Stimulated activated CD4-positive, alpha-beta T cell treated with anti-CD3 and anti-CD28 coated beads, Interleukin-15, amount 100 ng/mL, for 1 hour (primary cell): ENCODE results near the gene IER3.

ENCODE experiments used
- DNase-seq, 2 donors: peaks; one replicate each; pipeline ENCODE4 v3.0.0-alpha.2; 2020; ENCODE audit warnings: low read depth in 1 of 2, low spot score in 1 of 2

The IER3 gene, protein sequence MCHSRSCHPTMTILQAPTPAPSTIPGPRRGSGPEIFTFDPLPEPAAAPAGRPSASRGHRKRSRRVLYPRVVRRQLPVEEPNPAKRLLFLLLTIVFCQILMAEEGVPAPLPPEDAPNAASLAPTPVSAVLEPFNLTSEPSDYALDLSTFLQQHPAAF

DNA sequence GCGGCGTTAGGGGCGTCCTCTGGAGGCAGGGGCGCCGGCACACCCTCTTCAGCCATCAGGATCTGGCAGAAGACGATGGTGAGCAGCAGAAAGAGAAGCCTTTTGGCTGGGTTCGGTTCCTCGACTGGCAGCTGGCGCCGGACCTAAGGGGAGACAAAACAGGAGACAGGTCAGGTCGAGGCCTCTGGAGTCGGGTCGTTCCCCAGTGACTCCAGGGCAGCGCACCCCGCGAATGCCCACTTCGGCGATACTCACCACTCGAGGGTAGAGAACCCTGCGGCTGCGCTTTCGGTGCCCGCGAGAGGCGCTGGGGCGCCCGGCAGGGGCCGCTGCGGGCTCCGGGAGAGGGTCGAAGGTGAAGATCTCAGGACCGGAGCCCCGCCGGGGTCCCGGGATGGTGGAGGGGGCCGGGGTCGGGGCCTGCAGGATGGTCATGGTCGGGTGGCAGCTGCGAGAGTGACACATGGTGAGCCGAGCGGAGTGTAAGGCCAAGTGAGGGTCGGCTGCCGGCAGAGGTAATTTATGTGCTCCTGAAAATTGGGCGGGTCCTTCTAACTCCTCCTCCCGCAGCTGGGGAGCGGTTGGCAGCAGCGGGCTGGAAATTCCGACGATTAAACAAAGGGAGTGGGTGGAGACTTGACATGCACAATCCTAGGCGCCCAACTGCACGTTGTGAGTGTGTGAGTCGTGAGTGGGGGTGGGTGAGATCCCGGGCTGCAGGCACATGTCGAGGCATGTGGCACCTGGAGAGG is at the start of gene IER3:
TSS of gene IER3 (minus strand) at position 494 of the 752 bp plus-strand sequence. CDS start at position 465, 29 bp downstream.
- DNase-seq, result peak; percentile 63 to 87

DNA sequence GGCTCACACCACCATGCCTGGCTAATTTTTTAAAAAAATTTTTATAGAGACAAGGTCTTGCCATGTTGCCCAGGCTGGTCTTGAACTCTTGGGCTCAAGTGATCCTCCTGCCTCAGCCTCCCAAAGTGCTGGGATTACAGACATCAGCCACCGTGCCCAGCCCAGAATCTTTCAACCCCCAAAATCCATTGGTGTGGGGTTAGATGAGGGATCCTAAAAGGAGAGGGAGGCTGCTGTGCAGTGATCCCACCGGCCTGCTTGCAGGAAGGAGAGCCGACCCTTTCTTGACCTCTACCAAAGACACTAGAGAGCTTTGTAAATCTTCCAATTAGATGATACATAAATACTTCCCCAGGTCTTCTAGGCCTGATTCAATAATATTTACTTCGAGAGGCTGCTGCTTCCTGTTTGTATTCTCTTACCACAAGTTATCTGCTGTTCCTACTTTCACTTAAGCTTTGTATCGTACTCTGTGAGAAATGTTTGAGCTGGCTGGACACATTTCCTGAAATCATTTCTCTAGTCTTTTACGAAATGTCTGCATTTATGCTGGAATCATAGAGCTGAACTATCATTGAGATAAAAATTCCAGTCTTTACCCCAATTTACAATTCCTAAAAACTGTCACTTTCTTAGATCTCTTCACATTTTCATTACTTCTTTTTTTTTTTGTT is 49.3 kb upstream of the IER3 start:
- no peak for DNase-seq

DNA sequence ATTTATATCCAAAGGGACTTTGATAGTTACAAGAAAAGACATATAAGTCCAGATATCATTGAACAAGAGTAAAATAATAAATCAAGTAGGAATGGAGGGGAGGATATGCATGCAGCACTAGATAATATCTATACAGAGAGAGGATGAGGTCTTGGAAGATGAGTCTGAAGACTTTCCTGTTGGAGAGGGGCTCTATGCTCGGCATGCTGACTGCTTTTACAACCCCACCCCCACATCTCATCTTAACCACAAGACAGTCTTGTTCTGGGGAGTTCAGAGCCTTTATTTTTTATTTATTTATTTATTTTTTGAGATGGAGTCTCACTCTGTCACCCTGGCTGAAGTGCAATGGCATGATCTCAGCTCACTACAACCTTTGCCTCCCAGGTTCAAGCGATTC is 48.4 kb upstream of the IER3 start:
- no peak for DNase-seq

DNA sequence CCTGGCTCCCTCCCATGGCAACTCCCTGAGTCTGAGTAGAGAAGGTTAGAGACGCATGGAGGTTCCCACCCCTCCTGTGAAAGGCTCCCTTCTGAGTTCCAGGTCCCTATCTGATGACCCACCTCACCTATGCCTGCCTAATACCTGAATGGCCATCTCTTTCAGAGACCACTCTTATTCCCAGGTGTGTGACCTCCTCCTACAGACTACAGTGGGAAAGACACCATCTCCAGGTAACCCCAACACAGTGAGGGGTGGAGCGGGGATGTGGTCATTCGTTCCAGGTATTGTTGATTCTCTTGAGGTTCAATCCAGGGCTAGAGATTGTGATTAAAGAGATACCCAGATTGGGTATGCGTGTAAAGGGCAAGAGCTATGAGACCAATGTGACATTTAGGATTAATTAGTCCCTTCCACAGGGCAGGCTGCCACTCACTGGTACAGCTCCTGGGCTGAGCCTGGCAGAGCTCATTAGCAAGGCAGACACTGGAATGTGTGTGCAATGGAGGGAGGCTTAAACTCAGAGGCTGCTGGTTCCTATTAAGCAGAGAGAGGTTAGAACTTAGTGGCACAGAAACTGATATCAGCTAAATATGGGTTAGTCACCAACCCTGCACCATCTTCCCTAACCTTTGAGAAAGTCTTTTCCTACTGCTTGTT is 46.5 kb upstream of the IER3 start:
- no peak for DNase-seq

DNA sequence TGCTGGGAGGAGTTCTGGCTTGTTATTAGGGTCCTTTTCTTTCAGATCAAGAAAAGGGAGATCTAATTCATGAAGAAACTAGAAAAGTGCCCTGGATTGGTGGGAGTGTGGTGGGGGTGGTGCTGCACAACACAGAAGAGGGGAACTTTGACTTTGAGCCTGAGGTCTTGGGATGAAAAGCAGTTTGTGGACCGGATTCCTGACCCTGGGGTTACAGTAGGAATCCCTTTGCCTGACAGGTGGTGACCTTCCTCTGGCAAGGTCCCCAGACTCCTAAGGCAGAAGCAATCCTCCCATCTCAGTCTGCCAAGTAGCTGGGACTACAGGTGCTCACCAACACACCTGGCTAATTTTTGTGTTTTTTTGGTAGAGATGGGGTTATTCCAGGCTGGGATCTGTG is 45.3 kb upstream of the IER3 start:
- no peak for DNase-seq

DNA sequence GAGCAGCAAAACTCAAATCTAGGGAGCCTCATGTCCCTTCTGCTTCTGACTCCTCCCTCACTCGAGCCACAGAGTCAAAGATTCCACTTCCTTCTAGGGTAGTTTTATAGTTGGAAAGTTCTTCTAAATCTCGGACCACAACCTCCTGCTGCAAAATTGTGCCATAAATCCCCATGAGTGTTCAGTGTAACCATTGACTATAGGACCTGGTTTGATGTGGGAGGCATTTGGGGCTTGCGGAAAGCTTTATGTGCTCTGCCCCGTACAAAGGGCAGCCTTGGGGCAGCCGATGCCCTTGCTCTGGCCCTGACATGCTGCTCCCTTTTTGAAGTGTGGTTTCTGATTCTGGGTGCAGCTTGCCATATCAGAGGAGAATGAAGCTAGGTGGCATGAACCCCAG is 43.6 kb upstream of the IER3 start:
- DNase-seq, result no peak

DNA sequence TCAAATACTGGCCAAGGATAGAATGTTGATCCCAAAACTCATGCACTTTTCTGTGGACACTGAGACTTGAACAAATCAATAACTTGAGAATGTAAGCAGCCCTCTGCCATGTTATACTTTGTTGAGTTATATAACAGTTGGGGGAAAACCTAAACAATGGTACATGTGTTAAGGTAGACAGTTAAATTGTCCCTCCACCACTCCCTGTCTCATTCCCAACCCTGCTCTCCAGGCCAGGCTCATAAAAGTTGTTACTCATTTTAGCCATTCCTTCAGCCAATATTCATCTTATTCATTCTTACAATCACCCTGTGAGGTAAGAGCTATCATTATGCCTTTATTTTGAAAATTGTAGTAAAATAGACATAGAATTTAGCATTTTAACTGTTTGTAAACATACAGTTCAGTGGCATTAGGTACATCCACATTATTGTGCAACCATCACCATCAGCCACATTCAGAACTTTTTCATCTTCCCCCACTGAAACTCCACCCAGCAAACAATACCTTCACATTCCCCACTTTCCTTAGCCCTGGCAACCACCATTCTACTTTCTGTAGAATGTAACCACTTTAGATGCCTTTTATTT is 38.2 kb upstream of the IER3 start:
- DNase-seq, result no peak

DNA sequence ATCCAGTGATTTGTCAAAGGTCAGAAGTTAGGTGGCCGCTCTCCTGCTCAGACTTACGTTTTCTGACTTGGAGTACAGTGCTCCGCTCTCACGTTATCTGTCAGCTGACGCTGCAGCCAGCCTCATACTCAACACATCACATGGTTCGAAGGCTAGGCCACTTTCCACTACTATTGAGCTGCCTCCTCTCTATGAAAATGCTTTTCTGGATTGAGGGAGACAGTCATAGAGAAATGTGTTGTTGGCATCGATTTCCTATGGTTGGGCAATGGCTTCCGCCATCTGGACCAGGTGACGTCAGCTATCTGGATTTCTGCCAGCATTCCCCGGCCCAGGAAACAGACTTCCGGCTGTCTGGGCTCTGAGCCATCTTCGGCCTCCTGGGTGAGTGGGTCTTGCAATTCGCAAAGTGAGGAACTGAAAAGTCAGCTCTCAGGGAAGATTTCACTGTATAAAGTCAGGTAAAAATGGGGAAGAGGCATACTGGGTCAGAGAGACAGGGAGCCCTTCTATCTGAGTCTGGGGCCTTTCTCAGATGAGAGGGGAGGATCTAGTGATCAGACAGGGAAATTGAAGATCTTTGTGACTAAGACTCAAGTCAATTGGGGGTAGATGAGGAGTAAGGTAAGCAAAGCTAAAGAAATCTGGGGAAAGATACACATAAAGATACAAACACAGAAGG is 37.5 kb upstream of the IER3 start:
- no peak for DNase-seq

DNA sequence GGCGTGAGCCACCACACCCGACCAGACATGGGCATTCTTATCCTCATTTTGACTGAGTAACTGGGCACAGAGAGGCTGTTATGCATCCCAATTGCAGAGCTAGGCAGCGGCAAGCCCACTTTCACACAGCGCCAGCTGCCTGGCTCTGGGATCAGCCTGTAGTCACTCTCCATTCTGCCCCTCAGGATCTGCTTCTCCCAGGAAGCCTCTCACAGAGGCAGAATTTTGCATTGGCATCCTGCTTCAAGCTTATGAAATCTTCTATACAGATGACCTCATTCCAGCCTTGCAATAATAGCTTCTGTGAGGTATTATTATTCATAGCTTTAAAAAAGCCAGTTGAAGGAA is 37.0 kb upstream of the IER3 start:
- DNase-seq, result no peak

DNA sequence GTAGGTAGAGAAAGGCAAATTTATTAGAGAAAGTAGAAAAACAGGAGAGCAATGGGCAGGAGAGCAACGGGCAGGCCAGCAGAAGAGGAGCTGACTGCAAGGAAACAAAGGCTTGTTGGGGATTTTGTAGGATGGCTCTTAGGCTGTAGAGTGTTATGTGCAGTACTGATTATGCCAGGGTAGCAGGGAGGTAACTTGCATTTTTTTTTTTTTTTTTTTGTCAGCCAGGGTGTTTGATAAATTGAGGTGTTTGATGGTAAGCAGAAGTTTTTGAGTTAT is 36.2 kb upstream of the IER3 start:
- no peak for DNase-seq

DNA sequence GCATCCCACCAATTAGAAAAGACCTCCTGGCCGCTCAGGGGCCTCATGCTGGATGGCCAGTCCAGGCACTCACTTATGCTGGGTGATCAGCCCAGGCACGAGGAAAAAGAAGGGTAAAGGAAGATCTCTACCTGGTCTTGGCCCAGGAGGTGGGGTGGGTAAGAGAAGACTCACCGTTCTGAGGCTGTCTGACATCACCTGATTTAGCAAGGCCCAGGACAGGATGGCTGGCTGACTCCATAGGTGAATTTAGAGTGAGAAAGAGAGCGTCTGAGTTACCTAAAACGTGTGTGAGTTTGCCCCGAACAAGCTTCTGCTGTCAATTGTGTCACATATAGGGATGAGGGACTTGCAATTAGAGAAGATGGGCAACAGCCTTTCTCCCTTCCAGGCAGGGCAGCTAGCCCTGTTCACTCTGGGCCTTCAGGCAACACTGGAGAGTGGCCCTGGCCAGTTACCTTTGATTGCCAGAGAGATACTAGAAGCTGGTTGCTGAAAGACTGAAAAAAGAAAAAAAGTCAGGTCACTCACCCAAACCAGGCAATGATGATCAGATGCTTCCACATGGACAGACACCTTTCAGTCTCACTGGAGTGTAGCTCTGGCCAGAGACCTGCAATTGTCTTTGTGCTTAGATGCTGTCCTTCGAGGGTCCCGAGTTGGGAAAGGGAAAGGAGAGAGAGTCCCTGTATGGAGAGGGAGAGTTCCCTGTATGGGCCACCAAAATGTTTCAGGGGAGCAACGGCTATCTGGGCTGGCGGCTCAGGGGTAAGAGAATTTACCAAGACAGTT is 35.7 kb upstream of the IER3 start:
- DNase-seq, result no peak

DNA sequence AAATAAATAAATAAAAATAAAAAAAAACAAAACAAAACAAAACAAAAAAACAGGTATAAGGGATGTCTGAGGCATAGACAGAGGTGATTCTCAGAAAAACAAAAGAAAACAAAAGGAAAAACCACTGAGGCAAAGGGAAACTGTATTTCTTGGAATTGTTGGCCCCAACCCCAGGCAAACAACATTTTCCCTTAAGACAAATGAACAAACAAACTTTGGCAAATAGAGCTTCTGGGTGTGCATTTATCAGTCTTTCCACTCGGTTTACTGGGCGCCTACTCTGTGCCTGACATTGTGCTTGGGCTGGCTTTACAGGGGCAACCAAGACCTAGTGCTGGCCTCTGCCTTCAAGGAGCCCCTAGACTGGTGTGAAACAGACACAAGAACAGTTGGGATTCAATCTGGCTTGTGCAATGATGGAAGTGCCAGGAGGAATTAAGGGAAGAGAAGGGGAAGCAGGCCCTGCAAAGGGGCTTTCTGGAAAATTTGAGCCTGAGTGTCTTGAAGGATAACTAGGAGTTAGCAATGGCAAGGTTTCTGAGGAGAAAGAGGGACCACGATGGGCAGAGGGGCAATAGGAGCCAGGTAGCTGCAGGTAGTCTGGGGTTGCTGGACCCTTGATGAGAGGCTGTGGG is 33.8 kb upstream of the IER3 start:
- no peak for DNase-seq

DNA sequence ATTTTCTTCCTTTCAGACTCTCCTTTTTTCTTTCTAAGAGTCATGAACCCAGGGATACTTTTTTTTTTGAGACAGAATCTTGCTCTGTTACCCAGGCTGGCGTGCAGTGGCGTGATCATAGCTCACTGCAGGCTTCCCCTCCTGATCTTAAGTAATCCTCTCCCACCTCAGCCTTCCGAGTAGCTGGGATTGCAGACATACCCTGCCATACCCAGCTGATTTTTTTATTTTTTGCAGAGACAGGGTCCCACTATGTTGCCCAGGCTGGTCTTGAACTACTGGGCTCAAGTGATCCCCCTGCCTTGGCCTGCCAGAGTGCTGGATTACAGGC is 32.8 kb upstream of the IER3 start:
- DNase-seq, result no peak

DNA sequence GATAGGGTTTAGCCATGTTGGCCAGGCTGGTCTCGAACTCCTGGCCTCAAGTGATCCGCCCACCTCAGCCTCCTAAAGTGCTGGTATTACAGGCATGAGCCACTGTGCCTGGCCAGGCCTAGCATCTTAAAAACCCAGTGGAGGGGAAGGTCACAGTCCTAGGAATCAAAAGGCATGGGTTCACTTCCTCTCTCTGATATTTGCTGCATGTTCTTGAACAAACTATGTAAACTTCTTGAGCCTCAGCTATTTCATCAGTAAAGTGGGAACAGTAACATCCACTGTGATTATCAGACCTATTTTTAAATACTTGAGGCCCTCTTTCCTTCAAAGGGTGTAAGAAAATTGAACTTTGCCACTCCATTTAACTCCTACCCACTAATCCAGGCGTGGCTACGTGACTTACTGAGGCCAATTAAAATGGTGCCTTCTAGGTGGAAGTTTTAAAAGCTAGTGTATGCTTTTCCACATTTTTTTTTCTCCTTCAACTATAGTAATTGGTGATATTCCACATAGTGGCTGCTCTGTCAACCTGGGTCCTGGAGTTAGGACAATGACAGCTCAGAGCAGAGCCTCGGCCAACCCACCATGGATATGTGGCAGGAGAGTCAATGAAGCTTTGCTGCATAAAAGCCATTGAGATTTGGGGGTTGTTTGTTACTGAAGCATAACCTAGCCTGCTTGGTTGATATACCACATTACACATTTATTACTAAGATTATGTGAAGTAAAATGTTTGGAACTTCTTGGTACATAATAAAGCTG is 32.2 kb upstream of the IER3 start:
- DNase-seq, result no peak

DNA sequence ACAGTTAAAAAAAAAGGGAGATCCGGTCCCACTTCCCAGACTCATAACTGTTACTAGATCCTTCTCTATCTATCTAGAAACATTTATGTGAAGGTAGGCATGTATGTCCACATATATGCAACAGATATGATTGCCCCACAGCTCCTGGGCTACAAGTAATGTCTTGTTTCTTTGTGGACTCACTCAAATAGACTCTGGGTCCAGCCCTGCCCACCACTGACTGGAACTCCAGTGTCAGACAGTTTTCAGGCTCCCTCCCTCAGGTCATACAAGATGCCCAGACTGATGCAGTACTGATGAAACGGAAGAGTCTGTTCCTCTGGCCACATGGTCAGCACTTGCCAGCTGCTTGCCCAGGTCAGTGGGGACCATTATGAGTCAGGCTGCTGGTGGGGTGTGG is 30.8 kb upstream of the IER3 start:
- DNase-seq, result no peak

DNA sequence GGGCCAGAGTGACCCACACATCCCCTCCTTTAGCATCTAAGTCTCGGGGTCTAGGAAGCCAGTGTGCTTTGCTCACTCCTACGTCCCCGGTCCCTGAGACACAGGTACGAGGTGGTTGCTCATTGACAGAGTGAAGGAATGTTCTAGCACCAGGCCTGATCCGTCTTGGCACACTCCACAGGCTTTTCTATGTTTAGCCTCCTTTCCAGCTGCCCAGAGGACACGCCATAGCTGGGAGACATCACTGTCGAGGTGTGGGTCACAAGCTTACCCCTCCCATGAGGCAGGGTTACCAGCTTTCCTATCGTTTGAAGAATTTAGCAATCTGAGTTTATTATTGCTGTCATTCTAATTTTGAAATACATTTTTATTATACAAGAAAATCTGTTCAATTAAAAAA is 30.4 kb upstream of the IER3 start:
- no peak for DNase-seq

DNA sequence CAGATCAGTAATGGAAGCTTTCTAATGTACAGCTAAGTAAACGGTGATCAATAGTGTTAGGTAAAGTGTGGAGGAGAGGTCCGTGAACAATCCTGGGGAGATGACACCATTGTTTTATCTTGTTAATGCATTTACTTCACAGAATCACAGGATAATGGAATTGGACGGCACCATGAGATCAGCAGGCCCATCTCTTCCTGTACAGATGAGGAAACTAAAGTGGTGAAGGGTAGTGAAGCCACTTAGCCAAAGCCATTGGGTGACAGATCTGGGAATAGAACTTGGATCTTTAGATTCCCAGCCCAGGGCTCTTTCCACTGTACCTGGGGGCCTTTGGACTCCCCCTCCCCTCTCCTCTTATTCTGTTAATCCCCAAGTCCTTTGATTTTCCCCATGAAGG is 26.2 kb upstream of the IER3 start:
- DNase-seq, result no peak

DNA sequence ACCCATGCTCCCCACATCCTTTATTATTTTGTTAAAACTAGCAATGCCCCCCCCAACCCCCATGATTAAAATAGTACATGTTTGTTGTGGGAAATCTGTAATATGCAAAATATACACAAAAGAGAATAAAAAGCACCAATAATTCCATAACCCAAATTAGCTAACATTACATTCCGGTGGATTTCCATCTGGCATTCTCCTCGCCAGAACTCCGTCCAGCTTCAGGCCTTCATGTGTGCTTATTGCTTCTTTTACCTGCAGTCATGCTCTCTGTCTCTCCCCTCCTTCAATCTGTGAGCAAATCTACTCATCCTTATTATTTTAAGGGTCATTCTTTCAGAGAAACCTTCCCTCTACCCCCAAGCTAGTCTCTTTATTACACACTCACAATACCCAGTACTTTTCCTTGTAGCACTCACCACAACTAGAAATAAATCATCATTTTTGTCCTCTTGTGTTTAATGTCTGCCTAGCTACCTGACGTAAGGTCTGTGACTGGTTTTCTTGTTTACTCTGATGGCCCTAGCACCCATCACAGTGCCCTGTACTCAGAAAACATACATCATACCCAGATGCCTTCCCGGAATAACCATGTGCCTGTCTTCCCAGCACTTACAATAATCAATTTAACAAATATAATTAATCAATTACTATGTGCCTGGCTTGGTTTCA is 25.6 kb upstream of the IER3 start:
- DNase-seq, result no peak
